Islet of Langerhans (tissue), 1 donor: ENCODE data around the gene FBLN1.
"Not testable (repeated sequence)": the region's sequence is repeated elsewhere in the genome, so short reads cannot be mapped to it uniquely, and the experiment has no call there.

ENCODE experiments used
- FAIRE-seq: peaks from one replicate; lab custom pipeline; 2011; peaks lifted over from hg19 to GRCh38; lab: Jason Lieb, UNC

Gene FBLN1

GRCh38 chr22:45502215-45503049 is at the start of gene FBLN1:
TSS of gene FBLN1 (plus strand) at chr22:45502883. CDS start at chr22:45502986, 103 bp downstream.
- no peak for FAIRE-seq

- FAIRE-seq: no peak
Observed at GRCh38 chr22:45453764-45454163, 48.9 kb upstream of the FBLN1 start.

GRCh38 chr22:45454275-45454674 is 48.4 kb upstream of the FBLN1 start:
- FAIRE-seq: no peak

- no peak for FAIRE-seq
Observed at GRCh38 chr22:45455212-45455611, 47.5 kb upstream of the FBLN1 start.

- FAIRE-seq: no peak
Observed at GRCh38 chr22:45455621-45456020, 47.1 kb upstream of the FBLN1 start.

- no peak for FAIRE-seq
Observed at GRCh38 chr22:45456811-45457210, 45.9 kb upstream of the FBLN1 start.

GRCh38 chr22:45458532-45458931 is 44.2 kb upstream of the FBLN1 start:
- FAIRE-seq: no peak

- FAIRE-seq: no peak
Observed at GRCh38 chr22:45459235-45459634, 43.4 kb upstream of the FBLN1 start.

- FAIRE-seq: no peak
Observed at GRCh38 chr22:45460288-45461109, 42.2 kb upstream of the FBLN1 start.

- FAIRE-seq: no peak
Observed at GRCh38 chr22:45462034-45462655, 40.5 kb upstream of the FBLN1 start.

- not testable (repeated sequence) for FAIRE-seq
Observed at GRCh38 chr22:45463691-45464090, 39.0 kb upstream of the FBLN1 start.

GRCh38 chr22:45465633-45466032 is 37.0 kb upstream of the FBLN1 start:
- FAIRE-seq: no peak

GRCh38 chr22:45468872-45469271 is 33.8 kb upstream of the FBLN1 start:
- FAIRE-seq: no peak

- no peak for FAIRE-seq
Observed at GRCh38 chr22:45469281-45470073, 33.2 kb upstream of the FBLN1 start.

- FAIRE-seq: no peak
Observed at GRCh38 chr22:45470871-45471270, 31.8 kb upstream of the FBLN1 start.

- FAIRE-seq: no peak
Observed at GRCh38 chr22:45472426-45472825, 30.3 kb upstream of the FBLN1 start.

- FAIRE-seq: no peak
Observed at GRCh38 chr22:45473626-45474237, 29.0 kb upstream of the FBLN1 start.

- FAIRE-seq: no peak
Observed at GRCh38 chr22:45475063-45475747, 27.5 kb upstream of the FBLN1 start.

GRCh38 chr22:45475851-45476514 is 26.7 kb upstream of the FBLN1 start:
- FAIRE-seq: no peak

- no peak for FAIRE-seq
Observed at GRCh38 chr22:45476814-45477213, 25.9 kb upstream of the FBLN1 start.
